ENCODE measurements around the gene DIP2C. TPM values are rescaled to one million over a fixed set of nuclear protein-coding genes. Genes with fewer than 3 reads are reported as not detected.
A peak's percentile ranks its signal among the peaks of the same experiment; 100 is the strongest.

DIP2C gene
- total RNA-seq, 4 donors from 2014 or later = 10.5 to 40.5 (median 19.5) TPM

GRCh38 chr10:558891-559766 lies 130.3 kb downstream of the DIP2C start:
- Histone ChIP-seq H3K27ac (no peak overlapping the region), H3K27me3 (no peaks in the 10 kb centered on the region), H3K36me3 (no peaks in the 10 kb centered on the region), H3K9me3 (no peaks in the 10 kb centered on the region), H3K4me3 (no peak overlapping the region), H3K4me1 (peaks cover 0 to 3% of the 10 kb centered on the region in 2 donors)
- TF ChIP-seq CTCF (IDR thresholded peaks at IDR 0.05) (no peak), POLR2A (IDR thresholded peaks at IDR 0.05) (no peak)
- no peak for DNase-seq
- intact Hi-C loops (cut with DNase I; ENCODE audit: low total_unique reads) = no loop called here

GRCh38 chr10:558364-558763 lies 131.1 kb downstream of the DIP2C start:
- Histone ChIP-seq H3K4me3 (no peak overlapping the region), H3K36me3 (no peaks in the 10 kb centered on the region), H3K4me1 (peaks cover 0 to 3% of the 10 kb centered on the region in 2 donors), H3K9me3 (no peaks in the 10 kb centered on the region), H3K27ac (no peak overlapping the region), H3K27me3 (no peaks in the 10 kb centered on the region)
- intact Hi-C loops (cut with DNase I; ENCODE audit: low total_unique reads) = no loop called here
- DNase-seq = no peak
- TF ChIP-seq POLR2A (IDR thresholded peaks at IDR 0.05) (no peak), CTCF (IDR thresholded peaks at IDR 0.05) (no peak)

GRCh38 chr10:557792-558328 lies 131.6 kb downstream of the DIP2C start:
- Histone ChIP-seq H3K9me3 (no peaks in the 10 kb centered on the region), H3K27ac (no peak overlapping the region), H3K36me3 (no peaks in the 10 kb centered on the region), H3K27me3 (no peaks in the 10 kb centered on the region), H3K4me3 (no peak overlapping the region), H3K4me1 (peaks cover 0 to 3% of the 10 kb centered on the region in 2 donors)
- peak in 1 of 2 donors; percentile 39 for DNase-seq
- intact Hi-C loops (cut with DNase I; ENCODE audit: low total_unique reads) = no loop called here
- TF ChIP-seq POLR2A (IDR thresholded peaks at IDR 0.05) = no peak
- TF ChIP-seq CTCF (IDR thresholded peaks at IDR 0.05) = no peak

- Histone ChIP-seq H3K9me3 (no peaks in the 10 kb centered on the region), H3K4me1 (peaks cover 0 to 3% of the 10 kb centered on the region in 2 donors), H3K36me3 (no peaks in the 10 kb centered on the region), H3K27me3 (no peaks in the 10 kb centered on the region), H3K27ac (no peak overlapping the region), H3K4me3 (no peak overlapping the region)
- no peak for TF ChIP-seq POLR2A (IDR thresholded peaks at IDR 0.05)
- no peak for TF ChIP-seq CTCF (IDR thresholded peaks at IDR 0.05)
- DNase-seq = no peak
- intact Hi-C loops (cut with DNase I; ENCODE audit: low total_unique reads) = no loop called here
Measured at GRCh38 chr10:556971-557637, 132.4 kb downstream of the DIP2C start.
